HEK293T (cell line): Measurements from ENCODE around the gene IL17RE.

ENCODE experiments used
- CTCF ChIA-PET: fragments of 350-600 bp; formaldehyde crosslinking; extraction: SDS; loops from one replicate; lab custom pipeline; 2021; ENCODE audit warnings: antibody characterized with exemption, inconsistent platforms; lab: Yijun Ruan, JAX
- POLR2A ChIA-PET: fragments of 350-600 bp; formaldehyde crosslinking; extraction: SDS; loops from one replicate; lab custom pipeline; 2020; ENCODE audit warnings: antibody characterized with exemption, inconsistent platforms; lab: Yijun Ruan, JAX
- DNase-seq: peaks from one replicate; pipeline ENCODE4 v3.0.0; 2012; ENCODE audit warnings: mixed read lengths; ENCODE audit errors: extremely low spot score
- ARNT ChIP-seq: fragments of 450-650 bp; IDR thresholded peaks from 2 replicates; pipeline ENCODE4 v1.6.1; 2017; ENCODE audit warnings: mild to moderate bottlenecking
- BHLHE40 ChIP-seq: fragments of 450-650 bp; IDR thresholded peaks from 2 replicates; pipeline ENCODE4 v1.6.1; 2016; ENCODE audit warnings: mild to moderate bottlenecking, moderate library complexity, borderline replicate concordance
- CTBP1 ChIP-seq: fragments of 450-650 bp; IDR thresholded peaks from 2 replicates; pipeline ENCODE4 v1.6.1; 2016; ENCODE audit warnings: borderline replicate concordance
- ELF4 ChIP-seq: fragments of 450-650 bp; IDR thresholded peaks from 2 replicates; pipeline ENCODE4 v1.6.1; 2017; ENCODE audit warnings: antibody characterized with exemption
- FOXA1 ChIP-seq: fragments of 450-650 bp; IDR thresholded peaks from 2 replicates; pipeline ENCODE4 v1.6.1; 2016; ENCODE audit warnings: mild to moderate bottlenecking
- FOXK2 ChIP-seq: fragments of 450-650 bp; IDR thresholded peaks from 2 replicates; pipeline ENCODE4 v1.6.1; 2016; ENCODE audit warnings: mild to moderate bottlenecking
- FOXM1 ChIP-seq: fragments of 450-650 bp; IDR thresholded peaks from 2 replicates; pipeline ENCODE4 v1.6.1; 2017; ENCODE audit warnings: mild to moderate bottlenecking, borderline replicate concordance
- HDGF ChIP-seq: fragments of 450-650 bp; IDR thresholded peaks from 2 replicates; pipeline ENCODE4 v1.6.1; 2017; ENCODE audit warnings: antibody characterized with exemption, borderline replicate concordance
- L3MBTL2 ChIP-seq: fragments of 450-650 bp; conservative IDR thresholded peaks from 2 replicates; pipeline ENCODE4 v1.6.1; 2016; ENCODE audit warnings: mild to moderate bottlenecking
- LEF1 ChIP-seq: fragments of 450-650 bp; IDR thresholded peaks from 2 replicates; pipeline ENCODE4 v1.6.1; 2017; ENCODE audit warnings: mild to moderate bottlenecking, borderline replicate concordance
- NFRKB ChIP-seq: fragments of 450-650 bp; IDR thresholded peaks from 2 replicates; pipeline ENCODE4 v1.6.1; 2016; ENCODE audit warnings: mild to moderate bottlenecking, moderate library complexity
- SP1 ChIP-seq: fragments of 450-650 bp; IDR thresholded peaks from 2 replicates; pipeline ENCODE4 v1.6.1; 2017
- SUZ12 ChIP-seq: fragments of 450-650 bp; IDR thresholded peaks from 2 replicates; pipeline ENCODE4 v1.6.1; 2016; ENCODE audit warnings: mild to moderate bottlenecking
- TARDBP ChIP-seq: fragments of 450-650 bp; IDR thresholded peaks from 2 replicates; pipeline ENCODE4 v1.6.1; 2016
- ZNF384 ChIP-seq: fragments of 450-650 bp; IDR thresholded peaks from 2 replicates; pipeline ENCODE4 v1.6.1; 2016
- TF ChIP-seq, protein P1 (sequence below): fragments of 450-650 bp; IDR thresholded peaks from 2 replicates; pipeline ENCODE4 v1.6.1; 2016

IL17RE gene

DNA sequence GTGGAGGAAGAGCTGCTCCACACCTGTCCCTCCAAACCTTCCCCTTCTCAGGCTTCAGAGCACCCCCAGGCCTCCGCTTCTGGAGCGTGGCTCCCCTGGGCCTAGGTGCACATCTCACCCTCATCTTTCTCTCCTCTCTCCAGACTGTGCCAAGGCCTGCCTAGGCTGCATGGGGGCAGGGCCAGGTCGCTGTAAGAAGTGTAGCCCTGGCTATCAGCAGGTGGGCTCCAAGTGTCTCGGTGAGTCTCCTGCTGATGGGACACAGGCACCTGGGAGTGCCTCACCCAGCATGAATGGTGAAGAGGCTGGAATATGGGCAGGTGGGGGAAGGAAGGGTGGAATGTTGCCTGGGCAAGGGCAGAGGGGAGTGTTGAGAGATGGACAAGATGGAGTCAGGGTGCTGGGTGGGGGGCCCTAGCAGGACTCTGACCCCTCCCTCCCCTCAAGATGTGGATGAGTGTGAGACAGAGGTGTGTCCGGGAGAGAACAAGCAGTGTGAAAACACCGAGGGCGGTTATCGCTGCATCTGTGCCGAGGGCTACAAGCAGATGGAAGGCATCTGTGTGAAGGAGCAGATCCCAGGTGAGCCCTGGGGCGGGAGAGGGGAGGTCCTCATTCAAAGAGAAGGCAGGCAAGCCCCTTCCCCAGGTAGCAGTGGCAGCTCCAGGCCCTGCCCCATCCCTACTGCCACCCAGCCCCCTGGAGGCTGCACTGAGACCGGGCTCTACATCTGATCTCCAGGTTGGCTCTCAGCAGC, 40.5 kb downstream of the IL17RE start:
- no peak for DNase-seq
- CTCF ChIA-PET, result interaction anchor here (0.6 to 1.9 kb wide), 2 partner anchors 11 to 596 kb away, joined by 3 to 7 read pairs; no protein-coding TSS in a partner anchor
- POLR2A ChIA-PET, result interaction anchor here (0.8 to 3.9 kb wide), 3 partner anchors 8 to 99 kb away, joined by 3 to 36 read pairs (median 6); partner anchors contain the start of genes CRELD1 and RPUSD3
- TF ChIP-seq FOXK2, result no peak
- TF ChIP-seq CTBP1, result no peak
- TF ChIP-seq, protein P1, sequence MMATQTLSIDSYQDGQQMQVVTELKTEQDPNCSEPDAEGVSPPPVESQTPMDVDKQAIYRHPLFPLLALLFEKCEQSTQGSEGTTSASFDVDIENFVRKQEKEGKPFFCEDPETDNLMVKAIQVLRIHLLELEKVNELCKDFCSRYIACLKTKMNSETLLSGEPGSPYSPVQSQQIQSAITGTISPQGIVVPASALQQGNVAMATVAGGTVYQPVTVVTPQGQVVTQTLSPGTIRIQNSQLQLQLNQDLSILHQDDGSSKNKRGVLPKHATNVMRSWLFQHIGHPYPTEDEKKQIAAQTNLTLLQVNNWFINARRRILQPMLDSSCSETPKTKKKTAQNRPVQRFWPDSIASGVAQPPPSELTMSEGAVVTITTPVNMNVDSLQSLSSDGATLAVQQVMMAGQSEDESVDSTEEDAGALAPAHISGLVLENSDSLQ, result no peak
- no peak for TF ChIP-seq L3MBTL2
- no peak for TF ChIP-seq SUZ12

DNA sequence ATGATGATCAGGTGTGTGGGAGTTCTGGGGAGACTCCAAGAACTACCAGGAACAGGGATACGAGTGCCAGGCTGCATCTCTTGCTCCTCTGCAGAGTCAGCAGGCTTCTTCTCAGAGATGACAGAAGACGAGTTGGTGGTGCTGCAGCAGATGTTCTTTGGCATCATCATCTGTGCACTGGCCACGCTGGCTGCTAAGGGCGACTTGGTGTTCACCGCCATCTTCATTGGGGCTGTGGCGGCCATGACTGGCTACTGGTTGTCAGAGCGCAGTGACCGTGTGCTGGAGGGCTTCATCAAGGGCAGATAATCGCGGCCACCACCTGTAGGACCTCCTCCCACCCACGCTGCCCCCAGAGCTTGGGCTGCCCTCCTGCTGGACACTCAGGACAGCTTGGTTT, 41.6 kb downstream of the IL17RE start:
- ChIA-PET CTCF (no interaction called here), POLR2A (interaction anchor here (3.9 kb wide), 1 partner anchor 12 kb away, joined by 36 read pairs; the partner anchor contains the start of gene CRELD1)
- no peak for DNase-seq
- TF ChIP-seq FOXA1 (no peak), SP1 (no peak), SUZ12 (no peak), FOXM1 (no peak)

DNA sequence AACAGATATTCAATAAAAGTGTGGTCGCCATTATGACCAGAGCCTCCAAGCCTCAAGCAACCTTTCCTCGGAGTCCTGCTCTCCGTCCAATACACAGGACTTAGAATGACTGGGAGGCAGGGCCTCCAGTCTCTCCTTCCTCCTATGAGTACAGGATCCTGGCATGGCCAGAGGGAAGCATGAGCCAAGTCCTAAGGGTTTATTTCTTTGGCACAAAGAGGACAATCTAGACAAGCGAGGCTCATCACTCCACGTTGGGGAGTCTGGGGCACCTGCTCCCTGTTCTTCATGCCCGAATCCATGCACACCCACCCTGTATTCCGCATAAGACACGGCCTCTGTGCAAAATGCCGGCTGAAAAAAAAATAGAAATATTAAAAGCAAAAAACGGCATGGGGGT, 42.7 kb downstream of the IL17RE start:
- ChIA-PET CTCF (interaction anchor here (1.0 to 2.0 kb wide), 2 partner anchors 11 to 12 kb away, joined by 3 to 26 read pairs; partner anchors contain the start of gene CRELD1), POLR2A (interaction anchor here (1.2 to 2.8 kb wide), 5 partner anchors 10 to 32 kb away, joined by 3 to 52 read pairs (median 13); partner anchors contain the start of gene CRELD1)

DNA sequence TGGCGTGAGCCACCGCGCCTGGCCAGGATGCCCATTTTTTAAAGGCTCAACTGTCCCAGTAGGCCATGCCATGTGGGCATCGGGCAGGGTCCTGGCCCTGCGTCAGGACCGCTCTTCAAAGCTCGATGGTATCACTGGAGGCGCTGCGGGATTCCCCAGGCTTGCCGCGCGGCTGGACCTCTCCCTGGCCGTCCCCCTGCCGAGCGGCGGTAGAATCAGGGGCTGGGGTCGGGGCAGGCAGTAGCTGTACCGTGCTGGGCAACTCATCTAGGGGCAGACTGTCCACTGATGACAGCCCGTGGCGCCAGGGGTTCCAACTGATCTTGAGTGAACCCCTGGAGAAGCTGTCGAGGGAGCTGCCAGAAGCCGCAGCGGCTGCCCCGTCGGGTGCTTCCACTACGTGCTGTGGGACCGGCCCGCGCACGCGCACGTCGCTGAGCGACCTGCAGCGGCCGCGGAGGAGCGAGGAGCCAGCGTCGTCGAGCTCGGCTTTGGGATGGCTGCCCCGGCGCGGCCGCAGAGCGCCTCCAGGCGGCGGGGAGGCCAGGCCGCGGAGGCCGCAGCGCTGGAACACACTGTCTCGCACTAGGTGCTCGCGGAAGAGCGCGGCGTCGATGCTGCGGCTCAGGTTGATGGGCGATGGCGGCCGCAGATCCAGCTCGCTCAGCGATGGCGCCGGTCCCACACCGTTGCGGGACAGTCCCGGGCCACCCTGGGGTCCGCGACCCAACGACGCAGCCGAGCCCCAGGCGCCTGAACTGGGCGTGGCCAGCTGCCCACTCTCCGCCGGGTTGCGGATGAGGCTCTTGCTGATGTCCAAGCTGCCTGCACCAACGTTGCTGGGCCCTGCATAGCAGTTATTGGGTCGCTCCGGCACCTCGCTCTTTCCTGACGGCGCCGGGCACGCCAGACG, 43.7 kb downstream of the IL17RE start:
- ChIA-PET POLR2A (interaction anchor here (0.6 to 2.8 kb wide), 22 partner anchors 9 to 154 kb away, joined by 3 to 52 read pairs (median 3); partner anchors contain the start of genes ARPC4, CIDEC, CRELD1 and EMC3), CTCF (interaction anchor here (0.5 to 2.0 kb wide), 7 partner anchors 8 to 1438 kb away, joined by 3 to 26 read pairs (median 3); partner anchors contain the start of gene CRELD1)
- no peak for TF ChIP-seq SP1
- no peak for TF ChIP-seq NFRKB
- TF ChIP-seq, protein P1, result no peak
- peak; percentile 78 for TF ChIP-seq L3MBTL2
- TF ChIP-seq SUZ12, result no peak
- no peak for TF ChIP-seq LEF1
- no peak for TF ChIP-seq CTBP1
- 0 out of 2 replicates have a peak, but pooled peaks have one; percentile 54 for TF ChIP-seq HDGF
- TF ChIP-seq ELF4, result no peak
- TF ChIP-seq ZNF384, result no peak
- no peak for TF ChIP-seq FOXA1
- TF ChIP-seq FOXM1, result no peak
- no peak for TF ChIP-seq TARDBP
- no peak for TF ChIP-seq BHLHE40
- DNase-seq, result peak; percentile 94

More for the DNA sequence above, 42.7 kb downstream of the IL17RE start:
- TF ChIP-seq NFRKB, result no peak
- TF ChIP-seq SUZ12, result no peak
- no peak for TF ChIP-seq LEF1
- TF ChIP-seq, protein P1, result no peak
- no peak for TF ChIP-seq HDGF
- TF ChIP-seq FOXA1, result no peak
- TF ChIP-seq ELF4, result no peak
- no peak for TF ChIP-seq L3MBTL2
- TF ChIP-seq BHLHE40, result no peak
- no peak for DNase-seq

DNA sequence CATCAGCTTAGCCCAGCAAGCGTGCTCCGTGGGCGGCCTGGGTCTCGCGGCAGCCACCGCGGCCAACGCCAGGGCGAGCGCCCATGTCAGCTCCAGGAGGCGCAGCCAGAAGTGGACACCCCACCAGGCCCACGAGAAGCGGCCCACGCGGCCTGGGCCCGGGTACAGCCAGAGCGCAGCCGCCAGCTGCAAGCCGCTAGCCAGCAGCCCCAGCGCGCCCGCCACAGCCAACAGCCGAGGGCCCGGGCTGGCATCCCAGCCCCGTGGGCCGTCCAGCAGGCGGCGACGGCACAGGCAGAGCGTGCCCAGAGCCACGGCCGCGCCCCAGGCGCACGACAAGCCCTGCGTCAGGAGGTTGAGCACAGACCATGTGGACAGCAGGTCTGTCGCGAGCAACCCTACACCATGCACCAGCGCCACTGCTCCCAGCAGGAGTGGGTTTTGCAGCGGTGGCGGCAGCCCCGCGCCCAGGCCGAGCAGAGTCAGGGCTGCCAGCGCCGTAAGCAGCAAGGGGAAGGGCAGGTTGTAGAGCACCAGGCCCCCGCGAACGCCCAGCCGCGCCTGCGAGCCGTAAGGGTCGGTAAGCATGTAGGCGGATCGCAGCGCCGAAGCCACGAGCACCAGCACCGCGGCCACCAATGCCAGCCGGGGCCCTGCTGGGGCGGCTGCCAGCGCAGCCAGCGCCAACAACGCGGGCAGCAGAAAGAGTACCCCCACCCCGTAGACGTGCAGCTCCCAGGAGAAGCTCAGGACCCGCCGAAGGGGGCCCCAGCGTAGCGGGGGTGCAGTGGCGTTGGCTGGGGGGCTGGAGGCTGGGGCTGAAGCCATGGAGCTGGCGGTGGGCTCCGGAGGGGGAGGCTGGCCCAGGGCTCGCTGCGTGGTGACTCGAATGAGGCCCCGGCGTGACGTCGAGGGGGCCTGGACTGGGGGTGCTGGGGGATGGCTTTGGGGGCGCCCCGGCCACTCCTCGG, 44.7 kb downstream of the IL17RE start:
- no peak for DNase-seq
- TF ChIP-seq FOXK2 (no peak), FOXM1 (no peak), CTBP1 (no peak), ARNT (no peak), LEF1 (no peak), BHLHE40 (no peak), ELF4 (no peak), ZNF384 (no peak), L3MBTL2 (no peak), NFRKB (no peak), TARDBP (no peak), SUZ12 (no peak), HDGF (no peak), SP1 (no peak), FOXA1 (no peak)
- TF ChIP-seq, protein P1, result no peak
- POLR2A ChIA-PET, result interaction anchor here (0.7 to 2.8 kb wide), 17 partner anchors 8 to 154 kb away, joined by 3 to 52 read pairs (median 4); partner anchors contain the start of genes ARPC4, CIDEC, CRELD1 and EMC3
- CTCF ChIA-PET, result interaction anchor here (0.5 to 2.0 kb wide), 5 partner anchors 8 to 1439 kb away, joined by 3 to 26 read pairs (median 4); partner anchors contain the start of gene CRELD1
